HepG2 (cell line): Measurements from ENCODE around the gene OR6S1. TPM values are rescaled to one million over a fixed set of nuclear protein-coding genes. Genes with fewer than 3 reads are reported as not detected.

Source experiments
- ARID2 ChIP-seq: sonication (generic); formaldehyde crosslinking; IDR thresholded peaks from 2 replicates; pipeline ENCODE4 v1.8.1; 2022; ENCODE audit warnings: mild to moderate bottlenecking, missing genetic modification reagents, borderline replicate concordance
- CEBPB ChIP-seq: IDR thresholded peaks from 2 replicates; pipeline ENCODE4 v1.6.1; 2011; ENCODE audit warnings: low read depth, low read length, improper control_type of control experiment, borderline replicate concordance
- EEA1 ChIP-seq: sonication (generic); formaldehyde crosslinking; IDR thresholded peaks from 2 replicates; pipeline ENCODE4 v1.5.1; 2020; ENCODE audit warnings: mild to moderate bottlenecking, missing genetic modification reagents, borderline replicate concordance
- EED ChIP-seq: sonication (generic); formaldehyde crosslinking; IDR thresholded peaks from 2 replicates; pipeline ENCODE4 v1.5.0; 2020; ENCODE audit warnings: mild to moderate bottlenecking, missing genetic modification reagents
- ELF1 ChIP-seq: sonication (generic); formaldehyde crosslinking; IDR thresholded peaks from 2 replicates; pipeline ENCODE4 v1.4.0; 2020; ENCODE audit warnings: missing genetic modification reagents
- ELF4 ChIP-seq: sonication (generic); formaldehyde crosslinking; IDR thresholded peaks from 2 replicates; pipeline ENCODE4 v1.5.0; 2020; ENCODE audit warnings: missing genetic modification reagents, mild to moderate bottlenecking, moderate library complexity, borderline replicate concordance
- FOSL2 ChIP-seq: sonication (generic); formaldehyde crosslinking; IDR thresholded peaks from 2 replicates; pipeline ENCODE4 v1.4.0; 2020; ENCODE audit warnings: missing genetic modification reagents
- IRF2 ChIP-seq: IDR thresholded peaks from 2 replicates; pipeline ENCODE4 v1.6.1; 2018; ENCODE audit warnings: missing genetic modification reagents, missing compliant biosample characterization
- KDM5B ChIP-seq: sonication (generic); formaldehyde crosslinking; IDR thresholded peaks from 2 replicates; pipeline ENCODE4 v1.4.0; 2020; ENCODE audit warnings: missing genetic modification reagents, mild to moderate bottlenecking, borderline replicate concordance
- LBX2 ChIP-seq: sonication (generic); formaldehyde crosslinking; IDR thresholded peaks from 2 replicates; pipeline ENCODE4 v1.5.0; 2020; ENCODE audit warnings: missing genetic modification reagents, mild to moderate bottlenecking, borderline replicate concordance
- NCOA1 ChIP-seq: sonication (generic); formaldehyde crosslinking; IDR thresholded peaks from 2 replicates; pipeline ENCODE4 v1.9.0; 2021; ENCODE audit warnings: missing genetic modification reagents
- NR0B2 ChIP-seq: sonication (generic); formaldehyde crosslinking; IDR thresholded peaks from 2 replicates; pipeline ENCODE4 v1.4.0; 2020; ENCODE audit warnings: mild to moderate bottlenecking, missing genetic modification reagents
- RFXAP ChIP-seq: sonication (generic); formaldehyde crosslinking; IDR thresholded peaks from 2 replicates; pipeline ENCODE4 v1.4.0; 2020; ENCODE audit warnings: missing genetic modification reagents, borderline replicate concordance
- SALL1 ChIP-seq: sonication (generic); formaldehyde crosslinking; IDR thresholded peaks from 2 replicates; pipeline ENCODE4 v1.8.0; 2022; ENCODE audit warnings: mild to moderate bottlenecking, missing genetic modification reagents
- SUZ12 ChIP-seq: fragments of 150-350 bp; IDR thresholded peaks from 2 replicates; pipeline ENCODE4 v1.6.1; 2014; ENCODE audit warnings: low read depth, low read length
- SYNCRIP ChIP-seq: fragments of 200-400 bp; formaldehyde crosslinking; IDR thresholded peaks from 2 replicates; pipeline ENCODE4 v1.6.1; 2018; ENCODE audit warnings: mild to moderate bottlenecking, low read depth, low read length; ENCODE audit not compliant: insufficient read depth
- TEAD2 ChIP-seq: sonication (generic); formaldehyde crosslinking; IDR thresholded peaks from 2 replicates; pipeline ENCODE4 v1.9.0; 2021; ENCODE audit warnings: missing genetic modification reagents
- ZBED4 ChIP-seq: sonication (generic); formaldehyde crosslinking; IDR thresholded peaks from 2 replicates; pipeline ENCODE4 v1.4.0; 2020; ENCODE audit warnings: missing genetic modification reagents, borderline replicate concordance
- ZNF160 ChIP-seq: sonication (generic); formaldehyde crosslinking; IDR thresholded peaks from 2 replicates; pipeline ENCODE4 v1.8.0; 2022; ENCODE audit warnings: mild to moderate bottlenecking, inconsistent platforms, missing genetic modification reagents
- ZNF362 ChIP-seq: sonication (generic); formaldehyde crosslinking; IDR thresholded peaks from 2 replicates; pipeline ENCODE4 v1.4.0; 2020; ENCODE audit warnings: missing genetic modification reagents, mild to moderate bottlenecking, borderline replicate concordance
- ZNF382 ChIP-seq: sonication (generic); formaldehyde crosslinking; IDR thresholded peaks from 2 replicates; pipeline ENCODE4 v1.5.0; 2020; ENCODE audit warnings: missing genetic modification reagents, mild to moderate bottlenecking, borderline replicate concordance
- ZNF501 ChIP-seq: sonication (generic); formaldehyde crosslinking; IDR thresholded peaks from 2 replicates; pipeline ENCODE4 v1.5.1; 2020; ENCODE audit warnings: mild to moderate bottlenecking, moderate library complexity, missing genetic modification reagents
- ZNF75D ChIP-seq: sonication (generic); formaldehyde crosslinking; IDR thresholded peaks from 2 replicates; pipeline ENCODE4 v1.8.1; 2023; ENCODE audit warnings: missing genetic modification reagents, mild to moderate bottlenecking, borderline replicate concordance
- ZNF879 ChIP-seq: sonication (generic); formaldehyde crosslinking; IDR thresholded peaks from 2 replicates; pipeline ENCODE4 v1.8.1; 2023; ENCODE audit warnings: missing genetic modification reagents
- polyA plus RNA-seq, 8 experiments: library from polyadenylated mRNA; depleted of rRNA in 3 of 8; stranded (reverse) in 7 of 8; unstranded in 1 of 8; fragments of >200 nt; fragmentation: Illumina TruSeq in 4 of 8; extraction: Trizol in 4 of 8; gene quantifications; 2 replicates each; pipeline versions ENCODE4 v1.2.1 to v1.2.3, GENCODE V29; 2011 to 2016; ENCODE audit warnings: low read depth in 4 of 8, missing spikeins in 1 of 8, mixed read lengths in 1 of 8; ENCODE audit not compliant: insufficient read depth in 1 of 8
- total RNA-seq, 5 experiments: library from RNA; depleted of rRNA; stranded (reverse); fragments of >200 nt; fragmentation: Illumina TruSeq; extraction: Trizol; gene quantifications; 2 replicates each; pipeline ENCODE4 v1.2.3, GENCODE V29; 2016; ENCODE audit warnings: low read depth in 1 of 5

OR6S1 gene
- total and polyA plus RNA-seq, 2 of the 13 experiments (the other 11 are each of a cell fraction or from before 2014, with no cell fraction given), result 0.09 TPM; not detected in 1

GRCh38 chr14:20682435-20683124 is 41.1 kb upstream of the OR6S1 start (continued):
- TF ChIP-seq KDM5B (CRISPR knock-in tag), result no peak; the same call in 1 of the 2 replicates
- TF ChIP-seq TEAD2 (CRISPR knock-in tag), result peak; percentile 37; the same call in 1 of the 2 replicates
- TF ChIP-seq SUZ12, result no peak
- peak; percentile 18; the same call in 1 of the 2 replicates for TF ChIP-seq RFXAP (CRISPR knock-in tag)
- peak; percentile 94 for TF ChIP-seq SALL1 (CRISPR knock-in tag)
- TF ChIP-seq ZNF879 (CRISPR knock-in tag), result peak; percentile 86
- no peak for TF ChIP-seq SYNCRIP
- TF ChIP-seq ARID2 (CRISPR knock-in tag), result no peak
- TF ChIP-seq ZNF160 (CRISPR knock-in tag), result no peak
- TF ChIP-seq ELF1 (CRISPR knock-in tag), result peak; percentile 86
- TF ChIP-seq EED, result peak; percentile 38; the same call in 1 of the 2 replicates
- no peak for TF ChIP-seq ZBED4 (CRISPR knock-in tag)
- peak; percentile 8; the same call in 1 of the 2 replicates for TF ChIP-seq ZNF501
- 0 out of 2 replicates have a peak, but pooled peaks have one; percentile 12 for TF ChIP-seq IRF2
- peak; percentile 74 for TF ChIP-seq CEBPB
- peak; percentile 67; the same call in 1 of the 2 replicates for TF ChIP-seq LBX2 (CRISPR knock-in tag)
- TF ChIP-seq FOSL2 (CRISPR knock-in tag), result peak; percentile 24; the same call in 1 of the 2 replicates
- TF ChIP-seq NR0B2 (CRISPR knock-in tag), result peak; percentile 62; the same call in 1 of the 2 replicates
- peak; percentile 6; the same call in 1 of the 2 replicates for TF ChIP-seq ELF4 (CRISPR knock-in tag)
- no peak for TF ChIP-seq ZNF382 (CRISPR knock-in tag)
- no peak for TF ChIP-seq EEA1 (CRISPR knock-in tag)
- TF ChIP-seq ZNF362 (CRISPR knock-in tag), result no peak
- 0 out of 2 replicates have a peak, but pooled peaks have one; percentile 57 for TF ChIP-seq ZNF75D (CRISPR knock-in tag)
- TF ChIP-seq NCOA1 (CRISPR knock-in tag), result no peak
